Parathyroid adenoma (tissue), 2 donors: Measurements from ENCODE around the gene TMEFF1.

Experiments
- H2AFZ ChIP-seq: fragments of 300-600 bp; sonication (generic); one replicate; pipeline ENCODE4 v1.7.0; 2017; ENCODE audit warnings: antibody characterized with exemption, mild to moderate bottlenecking
- H3K27ac ChIP-seq: fragments of 300-600 bp; sonication (generic); one replicate; pipeline ENCODE4 v1.7.0; 2017
- H3K27me3 ChIP-seq: fragments of 300-600 bp; sonication (generic); one replicate; pipeline ENCODE4 v1.7.0; 2017; ENCODE audit warnings: low read length; ENCODE audit not compliant: control insufficient read depth, insufficient read depth
- H3K36me3 ChIP-seq: fragments of 300-600 bp; sonication (generic); one replicate; pipeline ENCODE4 v1.7.0; 2017; ENCODE audit warnings: low read length; ENCODE audit not compliant: control insufficient read depth, insufficient read depth
- H3K4me1 ChIP-seq: fragments of 300-600 bp; sonication (generic); one replicate; pipeline ENCODE4 v1.7.0; 2017; ENCODE audit warnings: control low read depth
- H3K4me2 ChIP-seq: fragments of 300-600 bp; sonication (generic); one replicate; pipeline ENCODE4 v1.7.0; 2017; ENCODE audit warnings: low read length
- H3K4me3 ChIP-seq: fragments of 300-600 bp; sonication (generic); one replicate; pipeline ENCODE4 v1.7.0; 2017; ENCODE audit warnings: low read depth, low read length
- H3K79me2 ChIP-seq: fragments of 300-600 bp; sonication (generic); one replicate; pipeline ENCODE4 v1.7.0; 2017; ENCODE audit warnings: control low read depth
- H3K9ac ChIP-seq: fragments of 300-600 bp; sonication (generic); one replicate; pipeline ENCODE4 v1.7.0; 2017; ENCODE audit warnings: mild to moderate bottlenecking
- H3K9me3 ChIP-seq: fragments of 300-600 bp; sonication (generic); one replicate; pipeline ENCODE4 v1.7.0; 2017; ENCODE audit warnings: low read length; ENCODE audit not compliant: control insufficient read depth
- CTCF ChIP-seq: fragments of 300-600 bp; sonication (generic); IDR thresholded peaks from one replicate; pipeline ENCODE4 v1.7.0; 2017; ENCODE audit warnings: antibody characterized with exemption, mild to moderate bottlenecking
- donor health status: primary hyperparathyroidism.

TMEFF1 gene

GRCh38 chr9:100534401-100534800, 61.5 kb downstream of the TMEFF1 start:
- Histone ChIP-seq H3K4me2 (no peak overlapping the region), H3K27me3 (no peaks in the 10 kb centered on the region), H2AFZ (no peak overlapping the region), H3K9ac (no peak overlapping the region), H3K79me2 (no peaks in the 10 kb centered on the region), H3K4me1 (peaks cover 2% of the 10 kb centered on the region), H3K4me3 (no peak overlapping the region), H3K36me3 (no peaks in the 10 kb centered on the region), H3K9me3 (no peaks in the 10 kb centered on the region), H3K27ac (no peak overlapping the region)
- TF ChIP-seq CTCF = no peak

- Histone ChIP-seq H3K4me1 (no peaks in the 10 kb centered on the region), H3K9ac (no peak overlapping the region), H3K4me2 (no peak overlapping the region), H3K79me2 (no peaks in the 10 kb centered on the region), H3K36me3 (no peaks in the 10 kb centered on the region), H3K9me3 (no peaks in the 10 kb centered on the region), H3K4me3 (no peak overlapping the region), H3K27ac (no peak overlapping the region), H2AFZ (no peak overlapping the region), H3K27me3 (no peaks in the 10 kb centered on the region)
- no peak for TF ChIP-seq CTCF
These were observed 67.4 kb downstream of the TMEFF1 start for GRCh38 chr9:100540327-100540726.

- Histone ChIP-seq H3K27ac (no peak overlapping the region), H3K9me3 (no peaks in the 10 kb centered on the region), H3K9ac (no peak overlapping the region), H3K36me3 (no peaks in the 10 kb centered on the region), H3K4me3 (no peak overlapping the region), H2AFZ (no peak overlapping the region), H3K4me2 (no peak overlapping the region), H3K27me3 (no peaks in the 10 kb centered on the region), H3K4me1 (no peaks in the 10 kb centered on the region), H3K79me2 (no peaks in the 10 kb centered on the region)
- TF ChIP-seq CTCF = no peak
These were observed 76.1 kb downstream of the TMEFF1 start for GRCh38 chr9:100549048-100549447.

GRCh38 chr9:100554935-100555401, 82.0 kb downstream of the TMEFF1 start:
- Histone ChIP-seq H3K27me3 (no peaks in the 10 kb centered on the region), H3K36me3 (no peaks in the 10 kb centered on the region), H3K27ac (no peak overlapping the region), H3K4me1 (no peaks in the 10 kb centered on the region), H3K4me3 (no peak overlapping the region), H2AFZ (no peak overlapping the region), H3K79me2 (no peaks in the 10 kb centered on the region), H3K4me2 (no peak overlapping the region), H3K9me3 (no peaks in the 10 kb centered on the region), H3K9ac (no peak overlapping the region)
- TF ChIP-seq CTCF = no peak

- no peak for TF ChIP-seq CTCF
- no peak overlapping the region for H3K27ac ChIP-seq
- H3K4me2 ChIP-seq = no peak overlapping the region
- no peaks in the 10 kb centered on the region for H3K27me3 ChIP-seq
- H3K4me3 ChIP-seq = no peak overlapping the region
- H3K36me3 ChIP-seq = no peaks in the 10 kb centered on the region
- H3K9me3 ChIP-seq = no peaks in the 10 kb centered on the region
- no peaks in the 10 kb centered on the region for H3K79me2 ChIP-seq
- no peaks in the 10 kb centered on the region for H3K4me1 ChIP-seq
- H3K9ac ChIP-seq = no peak overlapping the region
- no peak overlapping the region for H2AFZ ChIP-seq
These were observed 82.5 kb downstream of the TMEFF1 start for GRCh38 chr9:100555471-100555870.
